NCI-H146 (cell line): ENCODE measurements around the gene C3orf70.

Source experiments
- DNase-seq: peaks from one replicate; lab custom pipeline; 2025; lab: John Stamatoyannopoulos, UW

Gene C3orf70

GRCh38 chr3:185152410-185153170, at the start of gene C3orf70:
Gene C3orf70 (minus strand): TSS chr3:185153060. CDS start chr3:185152823, 237 bp downstream.
- DNase-seq, result peak; percentile 76

DNA sequence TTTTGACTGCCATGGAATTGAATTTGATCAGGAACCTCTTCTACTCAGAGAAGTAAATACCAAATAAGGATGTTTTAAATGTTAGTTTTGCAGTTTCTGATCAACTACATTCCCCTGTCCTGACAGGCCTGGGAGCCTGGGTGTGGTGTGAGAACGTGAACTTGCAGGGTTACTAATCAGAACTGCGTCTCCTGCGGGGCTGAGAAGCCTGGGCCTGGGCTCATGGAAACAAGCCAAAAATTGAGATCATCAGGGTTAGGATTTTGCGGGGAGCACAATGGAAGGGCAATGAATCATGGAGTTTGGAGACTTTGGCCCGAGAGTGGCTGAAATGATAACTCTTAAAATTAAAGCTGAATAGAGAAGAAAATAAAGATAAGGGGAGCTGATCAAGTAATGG, 47.8 kb upstream of the C3orf70 start:
- no peak for DNase-seq

- DNase-seq, result no peak
Measured at GRCh38 chr3:185199671-185200070, 46.8 kb upstream of the C3orf70 start.

DNA sequence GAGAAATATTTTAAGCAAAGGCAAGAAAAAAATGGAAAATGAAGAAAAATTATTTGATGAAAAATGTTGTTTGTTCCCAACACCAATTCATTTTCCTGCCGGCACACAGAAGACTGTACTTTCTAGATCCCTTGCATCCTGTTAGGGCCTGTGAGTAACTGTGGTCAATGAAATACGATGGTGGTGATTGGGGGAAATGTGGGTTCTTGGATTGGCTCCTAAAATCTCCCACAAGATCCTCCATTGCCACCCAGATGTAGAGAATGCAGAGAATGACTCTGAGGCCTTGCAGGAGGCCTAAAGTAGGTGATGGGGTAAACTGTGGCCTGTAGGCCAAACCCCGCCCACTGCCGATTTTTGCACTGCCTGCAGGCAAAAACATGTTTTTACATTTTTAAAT, 46.3 kb upstream of the C3orf70 start:
- no peak for DNase-seq

DNA sequence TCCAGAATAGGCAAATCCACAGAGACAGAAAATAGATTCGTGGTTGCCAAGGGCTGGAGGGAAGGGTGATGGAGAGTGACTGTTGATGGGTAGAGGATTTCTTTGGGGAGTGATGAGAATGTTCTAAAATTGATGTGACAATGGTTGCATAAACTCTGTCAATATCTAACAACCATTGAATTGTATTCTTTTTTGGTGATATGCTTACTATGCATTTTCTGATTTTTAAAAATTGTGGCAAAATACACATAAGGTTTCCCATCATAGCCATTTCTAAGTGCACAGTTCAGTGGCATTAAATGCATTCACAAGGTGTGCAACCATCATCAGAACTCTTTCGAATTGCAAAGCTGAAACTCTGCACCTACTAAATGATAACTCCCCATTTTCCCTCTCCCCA, 44.2 kb upstream of the C3orf70 start:
- DNase-seq, result no peak

GRCh38 chr3:185195652-185196051, 42.8 kb upstream of the C3orf70 start:
- no peak for DNase-seq

DNA sequence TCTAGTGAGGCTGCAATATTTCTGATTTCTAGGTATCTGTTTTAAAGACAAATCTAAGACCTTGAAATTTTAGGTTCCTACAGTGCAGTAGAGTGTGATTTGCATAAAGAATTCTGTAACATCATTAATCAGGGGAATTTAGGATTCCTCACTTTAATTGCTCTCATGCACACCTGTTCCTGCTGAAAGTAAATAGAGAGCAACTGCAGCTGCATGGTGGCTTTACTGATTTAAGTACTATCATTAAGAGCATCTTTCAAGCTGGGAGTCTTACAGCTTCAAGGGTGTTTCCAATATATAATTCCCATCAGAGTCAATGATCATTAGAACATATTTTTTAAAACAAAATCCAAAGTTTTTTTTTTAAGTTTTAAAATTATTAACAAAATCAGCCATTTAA, 36.0 kb upstream of the C3orf70 start:
- peak; percentile 29 for DNase-seq

DNA sequence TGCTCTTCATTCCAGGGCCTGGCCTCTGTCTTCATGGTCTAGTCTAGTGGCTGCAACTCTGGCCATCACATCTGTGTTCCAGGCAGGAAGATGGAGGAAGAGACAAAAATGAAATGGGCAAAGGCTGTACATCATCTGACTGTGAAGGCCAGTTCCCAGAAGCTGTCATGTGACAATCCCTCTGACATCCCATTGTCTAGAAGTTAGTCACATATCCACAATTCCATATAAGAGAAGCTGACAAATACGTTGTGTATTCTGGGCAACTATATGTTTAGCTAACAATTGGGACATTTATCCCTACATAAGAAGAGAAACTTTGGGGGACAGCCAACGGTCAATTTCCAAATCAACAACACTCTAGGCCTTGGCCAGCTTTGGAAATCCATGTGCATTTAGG, 34.5 kb upstream of the C3orf70 start:
- no peak for DNase-seq

DNA sequence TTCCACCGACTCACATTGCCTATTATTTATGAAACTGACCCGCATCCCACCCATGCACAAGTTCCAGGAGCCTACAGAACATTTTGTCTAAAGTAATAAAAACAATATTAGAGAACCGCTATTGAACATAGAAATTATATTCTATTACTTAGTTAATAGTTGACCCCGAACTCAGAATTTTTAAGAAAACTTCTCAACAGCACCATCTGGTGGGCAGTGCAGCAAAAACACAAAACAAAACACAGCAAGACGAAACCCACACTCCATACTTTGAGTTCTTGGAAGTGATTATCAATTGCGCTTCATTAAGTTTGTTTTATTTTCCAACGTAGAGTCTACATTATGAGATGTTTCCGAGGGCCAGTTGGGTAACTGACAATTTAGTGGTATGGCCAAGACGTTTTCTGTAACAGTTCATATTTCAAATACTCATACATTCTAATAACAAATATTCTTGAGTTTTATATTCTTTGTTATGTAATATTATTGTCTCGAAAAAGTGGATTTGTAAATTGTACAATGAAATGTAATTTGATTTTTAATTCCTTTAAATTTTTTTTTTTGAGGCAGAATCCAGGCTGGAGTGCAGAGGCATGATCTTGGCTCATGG, 24.0 kb upstream of the C3orf70 start:
- DNase-seq, result peak; percentile 21

GRCh38 chr3:185175370-185175987, 22.6 kb upstream of the C3orf70 start:
- DNase-seq, result no peak

- no peak for DNase-seq
Measured at GRCh38 chr3:185172086-185173049, 19.5 kb upstream of the C3orf70 start.

DNA sequence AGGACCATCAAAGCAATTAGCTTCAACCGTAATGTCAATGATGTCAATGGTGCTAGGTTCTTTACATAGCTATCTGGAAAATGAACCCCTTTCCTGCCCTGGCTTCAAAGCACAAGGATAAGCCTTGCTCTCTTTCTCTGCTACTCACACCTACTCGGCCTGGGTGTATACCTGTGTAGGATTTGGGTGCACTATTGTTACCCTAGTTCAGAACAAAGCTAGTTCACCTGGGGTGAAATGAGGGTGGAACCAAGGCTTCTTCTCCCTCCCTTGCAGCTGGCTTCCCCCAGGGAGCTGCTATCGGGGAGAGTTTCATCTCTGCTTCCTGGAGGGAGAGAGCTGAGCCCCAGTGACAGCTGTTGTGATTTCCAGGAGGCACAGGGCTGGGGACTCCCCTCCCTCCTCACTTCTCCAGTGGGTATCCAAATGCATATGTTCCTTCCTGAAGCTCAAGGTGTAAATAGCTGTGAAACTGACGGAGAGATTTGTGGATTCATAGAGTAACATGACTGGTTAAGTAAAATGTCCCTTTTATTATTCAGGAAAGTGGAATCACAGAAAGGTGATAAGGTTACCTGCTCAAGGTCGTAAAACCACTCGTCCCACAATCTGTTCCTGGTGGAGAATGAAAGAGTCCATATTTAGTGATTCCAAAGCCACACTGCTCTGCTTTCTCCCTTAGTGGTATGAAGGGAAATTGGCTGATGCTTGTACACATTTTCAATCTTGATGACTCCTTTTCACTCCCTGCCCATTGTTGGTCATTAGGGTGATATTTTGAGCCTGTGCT, 11.8 kb upstream of the C3orf70 start:
- no peak for DNase-seq

DNA sequence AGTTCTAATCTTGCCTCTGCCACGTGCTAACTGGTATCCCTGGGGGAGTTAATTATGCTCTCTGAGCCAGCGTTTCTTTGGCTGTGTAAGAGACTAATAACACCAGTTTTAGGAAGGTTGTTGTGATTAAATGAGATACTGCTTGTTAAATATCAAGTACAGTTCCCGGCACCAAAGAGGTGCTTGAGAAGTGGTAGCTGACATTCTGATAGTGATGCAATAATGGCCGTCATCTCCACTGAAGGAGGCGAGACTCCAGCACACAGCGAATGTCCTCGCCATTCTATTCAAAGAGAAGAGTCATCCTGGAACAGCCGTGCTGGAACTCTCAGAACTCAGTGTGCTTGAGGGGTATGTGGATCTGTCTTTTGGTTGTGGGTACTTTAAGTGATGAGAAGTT, 9.8 kb upstream of the C3orf70 start:
- DNase-seq, result no peak

DNA sequence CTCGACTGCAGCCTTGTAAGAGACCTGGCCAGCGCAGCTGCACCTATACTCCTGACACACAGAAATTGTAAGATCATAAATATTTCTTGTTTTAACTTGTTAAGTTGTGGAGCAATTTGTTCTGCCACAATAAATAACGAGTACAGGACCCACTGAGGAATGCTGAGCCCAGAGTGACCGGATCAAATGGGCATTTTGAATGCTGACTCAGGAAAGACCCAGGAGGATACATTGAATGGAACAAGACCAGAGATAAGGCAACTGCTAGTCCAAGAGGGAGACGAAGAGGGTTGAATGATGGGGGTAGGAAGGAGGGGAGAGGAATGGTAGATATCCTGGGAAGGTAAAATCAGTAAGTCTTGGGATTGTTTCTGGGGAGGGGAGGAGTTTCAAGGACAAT, 8.9 kb upstream of the C3orf70 start:
- DNase-seq, result no peak

- DNase-seq, result no peak
Measured at GRCh38 chr3:185157347-185157746, 4.5 kb upstream of the C3orf70 start.

GRCh38 chr3:185155678-185156077, 2.8 kb upstream of the C3orf70 start:
- no peak for DNase-seq

- peak; percentile 15 for DNase-seq
Measured at GRCh38 chr3:185153861-185154629, 1.2 kb upstream of the C3orf70 start.

DNA sequence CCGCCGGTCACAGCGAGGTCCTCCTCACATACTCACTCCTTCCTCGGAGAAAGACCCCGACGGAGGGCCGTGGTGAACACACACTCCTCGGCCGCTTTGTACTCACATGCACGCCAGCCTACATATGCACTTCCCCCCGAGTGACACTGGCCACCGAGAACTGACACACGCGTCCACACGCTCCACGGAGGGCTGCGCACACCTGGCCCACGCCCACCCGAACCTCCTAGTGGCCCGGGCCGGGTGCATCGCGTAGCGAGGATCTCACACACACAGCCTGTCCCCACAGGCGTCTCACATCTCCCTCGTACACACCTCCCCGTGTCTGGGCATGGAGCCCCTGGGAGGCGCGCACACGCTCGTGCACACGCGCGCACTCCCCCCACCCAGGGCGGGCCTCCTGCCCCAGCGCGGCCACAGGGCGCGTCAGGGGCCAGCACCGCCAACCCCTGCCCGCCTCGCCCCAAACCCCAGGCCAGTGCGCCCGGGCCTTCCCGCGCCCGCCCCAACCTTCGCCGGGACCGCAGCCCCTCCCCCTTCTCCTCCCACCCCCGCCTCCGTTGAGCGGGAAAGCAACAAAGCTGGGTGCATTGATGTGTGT, 411 bp upstream of the C3orf70 start:
- no peak for DNase-seq

GRCh38 chr3:185151964-185152409, 873 bp downstream of the C3orf70 start:
- no peak for DNase-seq
